Eye (tissue), 1 donor: Measurements from ENCODE around the gene KIAA0513.
A peak's percentile ranks its signal among the peaks of the same experiment; 100 is the strongest.
"Not testable (repeated sequence)": the region's sequence is repeated elsewhere in the genome, so short reads cannot be mapped to it uniquely, and the experiment has no call there.

Source experiments
- DNase-seq: peaks from one replicate; pipeline ENCODE4 v3.0.0-alpha.2; 2015

Gene KIAA0513

GRCh38 chr16:85051683-85052082 is 24.1 kb downstream of the KIAA0513 start:
- no peak for DNase-seq

- DNase-seq, result no peak
These were observed 24.9 kb downstream of the KIAA0513 start for GRCh38 chr16:85052536-85052935.

- not testable (repeated sequence) for DNase-seq
These were observed 26.7 kb downstream of the KIAA0513 start for GRCh38 chr16:85054321-85054720.

GRCh38 chr16:85054948-85055492 is 27.4 kb downstream of the KIAA0513 start:
- no peak for DNase-seq

GRCh38 chr16:85055493-85056210 is 28.1 kb downstream of the KIAA0513 start:
- no peak for DNase-seq

GRCh38 chr16:85056211-85056748 is 28.7 kb downstream of the KIAA0513 start:
- no peak for DNase-seq

- DNase-seq, result no peak
These were observed 29.8 kb downstream of the KIAA0513 start for GRCh38 chr16:85057212-85057889.

GRCh38 chr16:85057948-85058347 is 30.4 kb downstream of the KIAA0513 start:
- DNase-seq, result no peak

GRCh38 chr16:85058909-85059308 is 31.3 kb downstream of the KIAA0513 start:
- no peak for DNase-seq

GRCh38 chr16:85061566-85061965 is 34.0 kb downstream of the KIAA0513 start:
- DNase-seq, result no peak

- DNase-seq, result no peak
These were observed 34.7 kb downstream of the KIAA0513 start for GRCh38 chr16:85062323-85062722.

GRCh38 chr16:85062845-85063244 is 35.2 kb downstream of the KIAA0513 start:
- no peak for DNase-seq

- no peak for DNase-seq
These were observed 36.6 kb downstream of the KIAA0513 start for GRCh38 chr16:85064186-85064585.

- no peak for DNase-seq
These were observed 37.5 kb downstream of the KIAA0513 start for GRCh38 chr16:85065099-85065498.

- DNase-seq, result no peak
These were observed 38.8 kb downstream of the KIAA0513 start for GRCh38 chr16:85066346-85066885.

GRCh38 chr16:85067024-85067423 is 39.4 kb downstream of the KIAA0513 start:
- DNase-seq, result no peak

- DNase-seq, result no peak
These were observed 39.8 kb downstream of the KIAA0513 start for GRCh38 chr16:85067426-85067825.

- no peak for DNase-seq
These were observed 41.2 kb downstream of the KIAA0513 start for GRCh38 chr16:85068746-85069145.

- DNase-seq, result no peak
These were observed 41.6 kb downstream of the KIAA0513 start for GRCh38 chr16:85069171-85069570.

GRCh38 chr16:85072076-85072860 is 44.7 kb downstream of the KIAA0513 start:
- DNase-seq, result no peak

GRCh38 chr16:85072947-85073346 is 45.4 kb downstream of the KIAA0513 start:
- peak; percentile 36 for DNase-seq

- no peak for DNase-seq
These were observed 46.8 kb downstream of the KIAA0513 start for GRCh38 chr16:85074225-85074914.
